Measurements from ENCODE around the gene MAPK1.

MAPK1 gene

DNA sequence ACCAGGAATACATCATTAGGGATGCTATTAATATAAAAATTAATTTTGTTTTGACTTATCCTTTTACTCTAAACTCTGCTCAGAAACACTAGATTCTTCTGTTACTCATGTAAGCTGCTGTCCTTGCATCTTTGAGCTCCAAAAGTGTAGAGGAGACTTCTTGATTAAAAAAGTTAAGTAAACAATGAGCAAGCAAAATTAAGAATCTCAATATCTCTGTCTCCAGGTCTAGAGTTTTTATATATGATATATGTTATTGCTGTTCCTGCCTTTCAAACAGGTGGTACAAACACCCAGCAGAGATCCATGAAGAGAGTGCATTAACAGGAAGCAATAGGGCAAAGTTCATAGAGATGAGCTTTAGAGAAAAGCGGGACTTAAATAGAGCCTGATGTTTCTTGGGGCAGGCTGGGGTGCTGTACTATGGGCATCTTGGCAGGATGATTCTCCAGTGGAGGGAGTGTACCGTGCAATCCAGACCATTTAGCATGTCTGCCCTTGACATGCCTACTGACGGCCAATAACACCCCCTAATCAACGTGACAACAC is 6.9 kb downstream of the MAPK1 start:
- no peak for DNase-seq (ENCODE audit: insufficient read length, low spot score)
- no peak for FAIRE-seq
- TF ChIP-seq, protein P1, sequence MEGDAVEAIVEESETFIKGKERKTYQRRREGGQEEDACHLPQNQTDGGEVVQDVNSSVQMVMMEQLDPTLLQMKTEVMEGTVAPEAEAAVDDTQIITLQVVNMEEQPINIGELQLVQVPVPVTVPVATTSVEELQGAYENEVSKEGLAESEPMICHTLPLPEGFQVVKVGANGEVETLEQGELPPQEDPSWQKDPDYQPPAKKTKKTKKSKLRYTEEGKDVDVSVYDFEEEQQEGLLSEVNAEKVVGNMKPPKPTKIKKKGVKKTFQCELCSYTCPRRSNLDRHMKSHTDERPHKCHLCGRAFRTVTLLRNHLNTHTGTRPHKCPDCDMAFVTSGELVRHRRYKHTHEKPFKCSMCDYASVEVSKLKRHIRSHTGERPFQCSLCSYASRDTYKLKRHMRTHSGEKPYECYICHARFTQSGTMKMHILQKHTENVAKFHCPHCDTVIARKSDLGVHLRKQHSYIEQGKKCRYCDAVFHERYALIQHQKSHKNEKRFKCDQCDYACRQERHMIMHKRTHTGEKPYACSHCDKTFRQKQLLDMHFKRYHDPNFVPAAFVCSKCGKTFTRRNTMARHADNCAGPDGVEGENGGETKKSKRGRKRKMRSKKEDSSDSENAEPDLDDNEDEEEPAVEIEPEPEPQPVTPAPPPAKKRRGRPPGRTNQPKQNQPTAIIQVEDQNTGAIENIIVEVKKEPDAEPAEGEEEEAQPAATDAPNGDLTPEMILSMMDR (IDR thresholded peaks at IDR 0.05; ENCODE audit: insufficient read depth, missing control alignments) = no peak

DNA sequence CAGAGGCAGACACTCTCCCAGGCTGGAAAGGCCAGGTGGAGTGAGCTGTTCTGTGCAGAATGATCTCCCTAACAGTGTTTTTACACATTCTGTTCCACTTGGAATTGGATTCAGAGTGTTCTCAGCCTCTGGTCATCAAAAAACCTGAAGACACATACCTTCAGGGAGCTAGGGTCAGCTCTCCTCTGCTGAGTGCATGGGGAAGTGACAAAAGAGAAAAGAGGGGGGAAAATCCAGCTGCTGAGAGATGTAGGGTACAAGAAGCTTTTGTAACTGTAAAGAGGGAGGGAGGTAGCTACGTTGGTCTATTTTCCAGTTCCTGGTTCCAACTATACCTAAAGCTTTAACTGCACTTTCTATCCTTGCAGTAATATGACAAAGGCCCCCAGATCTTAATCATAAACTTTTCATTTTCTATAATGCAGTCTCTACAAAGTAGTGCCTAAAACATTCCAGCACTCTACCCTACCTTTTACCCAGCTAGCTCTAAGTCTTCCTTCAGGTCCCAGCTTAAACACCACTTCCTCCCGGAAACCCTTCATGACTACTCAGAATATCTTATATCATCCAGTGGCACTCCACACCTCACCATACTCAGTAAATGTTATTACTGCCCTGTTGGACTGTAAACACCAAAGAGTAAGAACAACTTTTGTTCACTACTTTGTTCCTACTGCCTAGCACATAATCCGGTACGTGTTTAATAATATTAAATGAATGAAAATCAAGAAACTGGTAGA is 9.2 kb downstream of the MAPK1 start:
- TF ChIP-seq, protein P1 (IDR thresholded peaks at IDR 0.05; ENCODE audit: insufficient read depth, missing control alignments) = no peak
- DNase-seq (ENCODE audit: insufficient read length, low spot score) (no peak), FAIRE-seq (no peak)

DNA sequence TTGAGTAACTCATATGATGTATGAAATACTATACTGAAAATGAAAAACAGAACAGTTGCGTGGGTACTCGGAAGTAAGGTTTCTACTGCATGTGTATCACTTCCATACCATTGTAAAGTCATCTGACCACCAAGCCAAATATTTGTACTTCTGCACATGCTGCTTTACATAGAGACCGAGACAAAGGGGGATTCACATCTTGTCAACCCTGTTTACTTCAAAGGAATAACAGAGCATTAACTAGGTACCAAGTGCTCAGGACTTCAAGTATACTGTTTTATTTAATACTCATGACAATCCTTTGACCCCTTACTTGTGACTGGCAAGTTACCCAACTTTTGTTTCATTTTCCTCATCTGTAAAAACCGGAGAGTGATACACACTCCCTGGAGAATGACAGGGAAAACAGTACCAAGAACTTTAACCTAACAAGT is 9.9 kb downstream of the MAPK1 start:
- no peak for DNase-seq (ENCODE audit: insufficient read length, low spot score)
- TF ChIP-seq, protein P1 (IDR thresholded peaks at IDR 0.05; ENCODE audit: insufficient read depth, missing control alignments) = no peak
- no peak for FAIRE-seq

DNA sequence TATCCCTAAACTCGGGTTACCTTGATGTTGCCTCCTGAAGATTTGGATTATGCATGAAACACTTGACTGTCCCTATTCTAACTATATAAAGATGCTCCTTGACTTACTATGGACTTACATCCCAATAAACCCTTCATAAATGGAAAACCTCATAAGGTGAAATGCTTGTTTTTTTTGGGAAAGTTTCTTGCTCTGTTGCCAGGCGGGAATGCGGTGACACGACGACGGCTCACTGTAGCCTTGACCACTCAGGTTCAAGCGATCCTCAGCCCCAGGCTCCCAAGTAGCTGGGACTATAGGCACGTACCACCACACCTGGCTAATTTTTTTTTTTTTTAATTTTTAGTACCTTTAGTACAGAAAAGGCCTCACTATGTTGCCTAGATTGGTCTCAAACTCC is 10.6 kb downstream of the MAPK1 start:
- TF ChIP-seq, protein P1 (IDR thresholded peaks at IDR 0.05; ENCODE audit: insufficient read depth, missing control alignments) = no peak
- FAIRE-seq = no peak
- no peak for DNase-seq (ENCODE audit: insufficient read length, low spot score)

DNA sequence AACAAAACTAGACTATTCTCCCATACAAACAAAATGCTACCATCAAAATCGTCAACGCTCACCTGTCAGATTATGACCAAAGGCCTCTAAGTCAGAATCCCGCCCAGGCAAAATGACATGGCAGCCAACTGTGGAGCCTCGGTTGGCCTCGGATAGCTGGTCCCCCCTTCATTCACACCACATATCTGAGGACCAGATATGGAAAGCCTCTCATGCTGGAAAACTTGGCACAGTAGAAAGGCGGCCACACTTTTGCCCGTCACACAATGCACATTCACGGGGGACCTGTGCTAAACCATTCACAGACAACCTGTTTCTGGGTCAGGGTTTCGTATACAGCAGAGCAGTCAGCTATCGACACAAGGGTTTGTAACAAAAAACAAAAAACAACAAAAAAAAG is 11.2 kb downstream of the MAPK1 start:
- no peak for FAIRE-seq
- TF ChIP-seq, protein P1 (IDR thresholded peaks at IDR 0.05; ENCODE audit: insufficient read depth, missing control alignments) = no peak

DNA sequence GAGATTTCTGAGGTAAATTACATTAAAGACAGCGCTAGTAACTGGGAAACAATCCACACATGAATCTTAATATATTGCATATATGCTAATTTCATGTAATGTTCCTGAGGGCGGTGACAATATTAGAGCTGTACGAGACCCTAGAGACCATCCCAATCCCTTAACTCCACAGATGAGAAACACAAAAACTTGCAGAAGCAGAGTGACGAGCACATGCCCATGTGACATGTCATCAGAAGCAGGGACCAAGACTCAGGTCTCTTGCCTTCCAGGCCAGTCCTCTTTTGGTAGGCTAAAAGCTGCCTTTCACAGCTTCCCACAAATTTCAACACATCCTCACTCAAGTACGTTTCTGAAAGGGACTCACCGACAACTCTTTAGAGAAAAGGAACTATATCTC is 11.8 kb downstream of the MAPK1 start:
- no peak for DNase-seq (ENCODE audit: insufficient read length, low spot score)
- FAIRE-seq = no peak
- TF ChIP-seq, protein P1 (IDR thresholded peaks at IDR 0.05; ENCODE audit: insufficient read depth, missing control alignments) = no peak

More for the DNA sequence above, 11.2 kb downstream of the MAPK1 start:
- DNase-seq (ENCODE audit: insufficient read length, low spot score) = no peak

DNA sequence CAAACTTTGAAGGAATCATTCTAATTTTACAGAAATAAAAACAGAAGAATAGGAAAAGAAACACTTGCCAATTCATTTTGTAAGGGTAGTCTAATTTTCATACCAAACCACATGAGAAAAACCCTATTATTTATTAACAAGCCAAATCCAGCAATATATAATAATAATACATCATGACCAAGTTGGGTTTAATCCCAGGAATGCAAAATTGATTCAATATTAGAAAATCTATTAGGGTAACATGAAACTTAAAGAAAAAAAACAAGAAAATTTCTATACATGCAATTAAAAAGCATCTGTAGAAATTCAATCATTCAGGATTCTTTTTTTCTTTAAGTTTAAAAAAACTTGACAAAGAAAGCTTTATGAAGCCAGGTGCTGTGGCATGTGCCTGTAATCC is 16.8 kb downstream of the MAPK1 start:
- DNase-seq (ENCODE audit: insufficient read length, low spot score) (no peak), FAIRE-seq (no peak)
- TF ChIP-seq, protein P1 (IDR thresholded peaks at IDR 0.05; ENCODE audit: insufficient read depth, missing control alignments) = no peak
